HepG2 (cell line): ENCODE measurements around the gene MRPL58. TPM values are rescaled to one million over a fixed set of nuclear protein-coding genes. Genes with fewer than 3 reads are reported as not detected.

Source experiments
- DPF2 ChIP-seq: sonication (generic); formaldehyde crosslinking; IDR thresholded peaks from 2 replicates; pipeline ENCODE4 v1.4.0; 2020; ENCODE audit warnings: mild to moderate bottlenecking, low read depth, missing genetic modification reagents, borderline replicate concordance
- EEA1 ChIP-seq: sonication (generic); formaldehyde crosslinking; IDR thresholded peaks from 2 replicates; pipeline ENCODE4 v1.5.1; 2020; ENCODE audit warnings: mild to moderate bottlenecking, missing genetic modification reagents, borderline replicate concordance
- GABPB1 ChIP-seq: IDR thresholded peaks from 2 replicates; pipeline ENCODE4 v1.6.1; 2016; ENCODE audit warnings: mild to moderate bottlenecking, missing genetic modification reagents, moderate library complexity, missing compliant biosample characterization
- GMEB1 ChIP-seq: sonication (generic); formaldehyde crosslinking; IDR thresholded peaks from 2 replicates; pipeline ENCODE4 v1.5.1; 2020; ENCODE audit warnings: missing genetic modification reagents, mild to moderate bottlenecking, borderline replicate concordance
- MBD4 ChIP-seq: IDR thresholded peaks from 2 replicates; pipeline ENCODE4 v1.6.1; 2012; ENCODE audit warnings: low read length, inconsistent platforms, borderline replicate concordance
- NFE2 ChIP-seq: sonication (generic); formaldehyde crosslinking; IDR thresholded peaks from 2 replicates; pipeline ENCODE4 v1.4.0; 2020; ENCODE audit warnings: missing genetic modification reagents
- SMAD3 ChIP-seq: sonication (generic); formaldehyde crosslinking; IDR thresholded peaks from 2 replicates; pipeline ENCODE4 v1.4.0; 2020; ENCODE audit warnings: missing genetic modification reagents
- SOX5 ChIP-seq: IDR thresholded peaks from 2 replicates; pipeline ENCODE4 v1.6.1; 2016; ENCODE audit warnings: borderline replicate concordance
- THAP9 ChIP-seq: sonication (generic); formaldehyde crosslinking; IDR thresholded peaks from 2 replicates; pipeline ENCODE4; 2020; ENCODE audit warnings: missing genetic modification reagents, mild to moderate bottlenecking, borderline replicate concordance
- ZC3H4 ChIP-seq: sonication (generic); formaldehyde crosslinking; IDR thresholded peaks from 2 replicates; pipeline ENCODE4 v1.4.0; 2020; ENCODE audit warnings: missing genetic modification reagents, borderline replicate concordance
- ZFP36 ChIP-seq: fragments of 150-350 bp; IDR thresholded peaks from 2 replicates; pipeline ENCODE4 v1.6.1; 2018; ENCODE audit warnings: borderline replicate concordance, low read length, low read depth; ENCODE audit not compliant: partially characterized antibody
- ZNF253 ChIP-seq: sonication (generic); formaldehyde crosslinking; IDR thresholded peaks from 2 replicates; pipeline ENCODE4 v1.8.0; 2022; ENCODE audit warnings: mild to moderate bottlenecking, missing genetic modification reagents, borderline replicate concordance
- ZNF263 ChIP-seq: sonication (generic); formaldehyde crosslinking; IDR thresholded peaks from 2 replicates; pipeline ENCODE4 v1.4.0; 2020; ENCODE audit warnings: missing genetic modification reagents
- ZNF276 ChIP-seq: sonication (generic); formaldehyde crosslinking; IDR thresholded peaks from 2 replicates; pipeline ENCODE4 v1.4.0; 2020; ENCODE audit warnings: mild to moderate bottlenecking, low read depth, missing genetic modification reagents
- ZNF296 ChIP-seq: sonication (generic); formaldehyde crosslinking; conservative IDR thresholded peaks from 2 replicates; pipeline ENCODE4 v1.5.0; 2020; ENCODE audit warnings: mild to moderate bottlenecking, missing genetic modification reagents
- ZNF3 ChIP-seq: IDR thresholded peaks from 2 replicates; pipeline ENCODE4 v1.7.0; 2017; ENCODE audit warnings: inconsistent platforms
- ZNF350 ChIP-seq: sonication (generic); formaldehyde crosslinking; IDR thresholded peaks from 2 replicates; pipeline ENCODE4 v1.4.0; 2020; ENCODE audit warnings: mild to moderate bottlenecking, low read depth, missing genetic modification reagents, borderline replicate concordance
- ZNF616 ChIP-seq: sonication (generic); formaldehyde crosslinking; IDR thresholded peaks from 2 replicates; pipeline ENCODE4 v1.5.0; 2020; ENCODE audit warnings: low read depth, mild to moderate bottlenecking, missing genetic modification reagents
- ZNF672 ChIP-seq: sonication (generic); formaldehyde crosslinking; IDR thresholded peaks from 2 replicates; pipeline ENCODE4 v1.8.1; 2022; ENCODE audit warnings: missing genetic modification reagents
- ZNF674 ChIP-seq: sonication (generic); formaldehyde crosslinking; IDR thresholded peaks from 2 replicates; pipeline ENCODE4 v1.5.0; 2020; ENCODE audit warnings: low read depth, mild to moderate bottlenecking, missing genetic modification reagents
- ZNF75D ChIP-seq: sonication (generic); formaldehyde crosslinking; IDR thresholded peaks from 2 replicates; pipeline ENCODE4 v1.8.1; 2023; ENCODE audit warnings: missing genetic modification reagents, mild to moderate bottlenecking, borderline replicate concordance
- ZNF776 ChIP-seq: sonication (generic); formaldehyde crosslinking; IDR thresholded peaks from 2 replicates; pipeline ENCODE4 v1.4.0; 2020; ENCODE audit warnings: mild to moderate bottlenecking, missing genetic modification reagents
- ZNF83 ChIP-seq: sonication (generic); formaldehyde crosslinking; IDR thresholded peaks from 2 replicates; pipeline ENCODE4 v1.4.0; 2020; ENCODE audit warnings: missing genetic modification reagents, mild to moderate bottlenecking, borderline replicate concordance
- polyA plus RNA-seq, 8 experiments: library from polyadenylated mRNA; depleted of rRNA in 3 of 8; stranded (reverse) in 7 of 8; unstranded in 1 of 8; fragments of >200 nt; fragmentation: Illumina TruSeq in 4 of 8; extraction: Trizol in 4 of 8; gene quantifications; 2 replicates each; pipeline versions ENCODE4 v1.2.1 to v1.2.3, GENCODE V29; 2011 to 2016; ENCODE audit warnings: low read depth in 4 of 8, missing spikeins in 1 of 8, mixed read lengths in 1 of 8; ENCODE audit not compliant: insufficient read depth in 1 of 8
- total RNA-seq, 5 experiments: library from RNA; depleted of rRNA; stranded (reverse); fragments of >200 nt; fragmentation: Illumina TruSeq; extraction: Trizol; gene quantifications; 2 replicates each; pipeline ENCODE4 v1.2.3, GENCODE V29; 2016; ENCODE audit warnings: low read depth in 1 of 5

MRPL58 gene
- total and polyA plus RNA-seq, 2 of the 13 experiments (the other 11 are each of a cell fraction or from before 2014, with no cell fraction given), result 44.9 to 68.9 TPM

GRCh38 chr17:75033346-75034235 lies 21.1 kb downstream of the MRPL58 start (continued):
- TF ChIP-seq ZNF350 (CRISPR knock-in tag), result peak; percentile 65; the same call in 1 of the 2 replicates
- TF ChIP-seq GABPB1 (CRISPR knock-in tag), result no peak; the same call in none of the 2 replicates
- TF ChIP-seq ZNF296 (CRISPR knock-in tag), result 0 out of 2 replicates have a peak, but pooled peaks have one; percentile 44
- TF ChIP-seq ZNF276 (CRISPR knock-in tag), result peak; percentile 73; the same call in 1 of the 2 replicates
- TF ChIP-seq ZNF75D (CRISPR knock-in tag), result no peak
- no peak for TF ChIP-seq ZFP36
- TF ChIP-seq ZNF3 (CRISPR knock-in tag), result peak; percentile 49; the same call in 1 of the 2 replicates
- TF ChIP-seq ZNF776, result no peak; the same call in 1 of the 2 replicates
- peak; percentile 99 for TF ChIP-seq ZNF83 (CRISPR knock-in tag)
- no peak for TF ChIP-seq EEA1 (CRISPR knock-in tag)
- TF ChIP-seq ZNF253 (CRISPR knock-in tag), result no peak
- TF ChIP-seq SMAD3 (CRISPR knock-in tag), result peak; percentile 97
- 0 out of 2 replicates have a peak, but pooled peaks have one; percentile 75 for TF ChIP-seq ZNF674 (CRISPR knock-in tag)
- peak; percentile 80; the same call in 1 of the 2 replicates for TF ChIP-seq THAP9 (CRISPR knock-in tag)
- no peak; the same call in 1 of the 2 replicates for TF ChIP-seq GMEB1 (CRISPR knock-in tag)
- peak; percentile 95; the same call in 1 of the 2 replicates for TF ChIP-seq ZNF616 (CRISPR knock-in tag)
- no peak for TF ChIP-seq ZC3H4 (CRISPR knock-in tag)
- TF ChIP-seq NFE2 (CRISPR knock-in tag), result no peak
- no peak; the same call in 1 of the 2 replicates for TF ChIP-seq SOX5 (CRISPR knock-in tag)
- TF ChIP-seq ZNF672 (CRISPR knock-in tag), result no peak
- TF ChIP-seq DPF2 (CRISPR knock-in tag), result peak; percentile 30; the same call in 1 of the 2 replicates
- TF ChIP-seq MBD4, result no peak
- TF ChIP-seq ZNF263, result 0 out of 2 replicates have a peak, but pooled peaks have one; percentile 60
